Measurements from ENCODE around the gene ZNF280C.
A peak's percentile ranks its signal among the peaks of the same experiment; 100 is the strongest.

ZNF280C gene

GRCh38 chrX:130299279-130300009 is 30.7 kb upstream of the ZNF280C start:
- DNase-seq (ENCODE audit: low read depth): no peak
- no peak overlapping the region for H3K4me3 ChIP-seq (ENCODE audit: low read depth, low read length)
- TF ChIP-seq CTCF (IDR thresholded peaks at IDR 0.05; ENCODE audit: low read depth, low read length) (no peak), POLR2A (IDR thresholded peaks at IDR 0.05; ENCODE audit: extremely low read depth, insufficient read length) (no peak), MYC (IDR thresholded peaks at IDR 0.05; ENCODE audit: low read depth, low read length) (no peak)
- TF ChIP-seq, protein P1, sequence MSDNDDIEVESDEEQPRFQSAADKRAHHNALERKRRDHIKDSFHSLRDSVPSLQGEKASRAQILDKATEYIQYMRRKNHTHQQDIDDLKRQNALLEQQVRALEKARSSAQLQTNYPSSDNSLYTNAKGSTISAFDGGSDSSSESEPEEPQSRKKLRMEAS (IDR thresholded peaks at IDR 0.05; ENCODE audit: low read depth, low read length): no peak

GRCh38 chrX:130296743-130297142 is 28.0 kb upstream of the ZNF280C start:
- TF ChIP-seq, protein P1 (IDR thresholded peaks at IDR 0.05; ENCODE audit: low read depth, low read length): no peak
- no peak for TF ChIP-seq CTCF (IDR thresholded peaks at IDR 0.05; ENCODE audit: low read depth, low read length)
- no peak for TF ChIP-seq POLR2A (IDR thresholded peaks at IDR 0.05; ENCODE audit: extremely low read depth, insufficient read length)
- no peak for TF ChIP-seq MYC (IDR thresholded peaks at IDR 0.05; ENCODE audit: low read depth, low read length)
- peak; percentile 2 for DNase-seq (ENCODE audit: low read depth)
- H3K4me3 ChIP-seq (ENCODE audit: low read depth, low read length): no peak overlapping the region

DNA sequence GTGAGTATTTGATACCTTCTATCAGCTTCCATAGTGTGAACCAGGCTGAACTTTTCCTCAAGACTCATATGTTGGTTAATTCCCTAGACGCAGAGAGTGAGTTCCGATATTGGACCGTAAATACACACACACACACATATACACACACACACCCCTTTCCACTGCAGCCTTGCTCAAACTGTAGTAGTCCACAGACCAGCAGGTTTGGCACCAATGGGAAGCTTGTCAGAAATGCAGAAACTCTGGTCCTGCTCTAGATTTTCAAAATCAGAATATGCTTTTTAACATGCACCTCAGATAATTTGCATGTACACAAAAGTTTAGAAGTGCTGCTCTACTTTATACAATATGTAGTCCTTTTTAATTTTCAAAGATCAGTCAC is 27.6 kb upstream of the ZNF280C start:
- DNase-seq (ENCODE audit: low read depth): no peak
- no peak for TF ChIP-seq MYC (IDR thresholded peaks at IDR 0.05; ENCODE audit: low read depth, low read length)
- no peak overlapping the region for H3K4me3 ChIP-seq (ENCODE audit: low read depth, low read length)

GRCh38 chrX:130295519-130296296 is 27.0 kb upstream of the ZNF280C start:
- TF ChIP-seq POLR2A (IDR thresholded peaks at IDR 0.05; ENCODE audit: extremely low read depth, insufficient read length) (no peak), MYC (IDR thresholded peaks at IDR 0.05; ENCODE audit: low read depth, low read length) (no peak), CTCF (IDR thresholded peaks at IDR 0.05; ENCODE audit: low read depth, low read length) (no peak)
- TF ChIP-seq, protein P1 (IDR thresholded peaks at IDR 0.05; ENCODE audit: low read depth, low read length): no peak
- no peak for DNase-seq (ENCODE audit: low read depth)

GRCh38 chrX:130287071-130287770 is 18.5 kb upstream of the ZNF280C start:
- TF ChIP-seq, protein P1 (IDR thresholded peaks at IDR 0.05; ENCODE audit: low read depth, low read length): no peak
- TF ChIP-seq MYC (IDR thresholded peaks at IDR 0.05; ENCODE audit: low read depth, low read length): no peak
- no peak for TF ChIP-seq CTCF (IDR thresholded peaks at IDR 0.05; ENCODE audit: low read depth, low read length)
- no peak for DNase-seq (ENCODE audit: low read depth)
- no peak overlapping the region for H3K4me3 ChIP-seq (ENCODE audit: low read depth, low read length)

More at GRCh38 chrX:130295519-130296296, 27.0 kb upstream of the ZNF280C start:
- H3K4me3 ChIP-seq (ENCODE audit: low read depth, low read length): no peak overlapping the region

DNA sequence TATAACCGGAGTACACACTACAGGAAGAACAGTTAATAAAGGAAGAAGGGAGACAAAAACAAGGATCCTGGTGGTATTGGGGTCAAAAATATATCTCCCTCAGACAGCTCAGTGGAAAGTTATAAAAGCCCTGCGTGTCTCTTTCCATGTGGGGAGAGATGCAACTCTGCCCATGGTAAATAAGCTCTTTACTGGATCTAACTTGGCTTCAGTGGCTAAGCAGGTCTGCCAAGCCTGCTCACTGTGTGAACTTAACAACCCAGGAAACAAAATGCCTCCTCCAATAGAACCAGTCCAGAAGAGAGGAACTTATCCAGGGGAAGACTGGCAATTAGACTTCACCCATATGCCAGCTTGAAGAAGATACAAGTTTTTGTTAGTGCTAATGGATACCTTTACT is 17.0 kb upstream of the ZNF280C start:
- H3K4me3 ChIP-seq (ENCODE audit: low read depth, low read length): no peak overlapping the region
- no peak for DNase-seq (ENCODE audit: low read depth)
- TF ChIP-seq, protein P1 (IDR thresholded peaks at IDR 0.05; ENCODE audit: low read depth, low read length): no peak
- TF ChIP-seq CTCF (IDR thresholded peaks at IDR 0.05; ENCODE audit: low read depth, low read length): no peak
- TF ChIP-seq MYC (IDR thresholded peaks at IDR 0.05; ENCODE audit: low read depth, low read length): no peak
- TF ChIP-seq POLR2A (IDR thresholded peaks at IDR 0.05; ENCODE audit: extremely low read depth, insufficient read length): no peak

Data from NB4 (cell line).